Endothelial cell of umbilical vein (primary cell): ENCODE results near the gene TIGD1. TPM values are rescaled to one million over a fixed set of nuclear protein-coding genes. Genes with fewer than 3 reads are reported as not detected.

Source experiments
- BruUV-seq: library from RNA; stranded (reverse); fragments of 400-500 nt; replicated peaks from 2 replicates; lab custom pipeline; 2021; lab: Mats Ljungman, UMichigan
- CTCF ChIA-PET: fragments of 300-600, 350-600 bp; sonication (Branson Sonifier 250); formaldehyde crosslinking; loops from one replicate; lab custom pipeline; 2021; ENCODE audit warnings: antibody characterized with exemption, inconsistent platforms; lab: Charles Lee
- POLR2A ChIA-PET: fragments of 300-600, 350-600 bp; sonication (Branson Sonifier 250); formaldehyde crosslinking; loops from one replicate; lab custom pipeline; 2021; ENCODE audit warnings: antibody characterized with exemption, inconsistent platforms; lab: Charles Lee
- DNase-seq: peaks from one replicate; pipeline ENCODE4 v3.0.0-alpha.2; 2011; ENCODE audit warnings: low read depth, low spot score
- FAIRE-seq: peaks from 2 replicates; lab custom pipeline; 2011; peaks lifted over from hg19 to GRCh38; lab: Jason Lieb, UNC
- H2AFZ ChIP-seq: 2 replicates; pipeline ENCODE4 v1.6.0; 2012; ENCODE audit warnings: low read depth, low read length, control low read depth, inconsistent platforms
- H3K27ac ChIP-seq: 2 replicates; pipeline ENCODE4 v1.5.1; 2011; ENCODE audit warnings: low read depth, mild to moderate bottlenecking, control low read depth, low read length, moderate library complexity; ENCODE audit not compliant: insufficient read depth
- H3K27me3 ChIP-seq, 2 experiments: 2 replicates each; pipeline versions ENCODE4 v1.6.0 to v1.6.1; 2011; ENCODE audit warnings: low read length in 2 of 2, mixed read lengths in 1 of 2; ENCODE audit not compliant: control insufficient read depth in 2 of 2, insufficient read depth in 2 of 2
- H3K36me3 ChIP-seq, 2 experiments: 2 replicates in 1 of 2; 3 replicates in 1 of 2; pipeline ENCODE4 v1.5.1; 2011; ENCODE audit warnings: low read length in 2 of 2, mild to moderate bottlenecking in 1 of 2, moderate library complexity in 1 of 2; ENCODE audit not compliant: control insufficient read depth in 2 of 2, insufficient read depth in 2 of 2; ENCODE audit errors: extremely low read depth in 1 of 2
- H3K4me1 ChIP-seq: 3 replicates; pipeline ENCODE4 v1.5.1; 2011; ENCODE audit warnings: mild to moderate bottlenecking, low read length; ENCODE audit not compliant: control insufficient read depth, insufficient read depth; ENCODE audit errors: extremely low read depth
- H3K4me2 ChIP-seq: 2 replicates; pipeline ENCODE4 v1.6.1; 2011; ENCODE audit warnings: low read length, control low read depth, mixed read lengths; ENCODE audit not compliant: insufficient read depth
- H3K4me3 ChIP-seq, 3 experiments: fragments of 200-600 bp in 1 of 3; sonication (generic), shearing (Covaris generic) in 1 of 3; replicated peaks in 1 of 3; 2 replicates each; pipeline ENCODE4 v1.5.1; 2011 to 2016; ENCODE audit warnings: control low read depth in 3 of 3, low read length in 3 of 3, mild to moderate bottlenecking in 2 of 3, inconsistent platforms in 1 of 3, low read depth in 1 of 3, moderate library complexity in 1 of 3; ENCODE audit not compliant: insufficient read depth in 1 of 3
- H3K79me2 ChIP-seq: 2 replicates; pipeline ENCODE4 v1.6.0; 2012; ENCODE audit warnings: low read length, inconsistent platforms; ENCODE audit not compliant: control insufficient read depth, insufficient read depth
- H3K9ac ChIP-seq: replicated peaks from 2 replicates; pipeline ENCODE3; 2011; ENCODE audit warnings: low read length, control low read depth; ENCODE audit not compliant: insufficient read depth; ENCODE audit errors: extremely low read depth
- H3K9me1 ChIP-seq: replicated peaks from 3 replicates; pipeline ENCODE4 v1.6.0; 2011; ENCODE audit warnings: mild to moderate bottlenecking, low read length; ENCODE audit not compliant: control insufficient read depth, insufficient read depth; ENCODE audit errors: extremely low read depth
- H3K9me3 ChIP-seq: replicated peaks from 2 replicates; pipeline ENCODE4 v1.5.1; 2012; ENCODE audit warnings: low read length, inconsistent platforms; ENCODE audit not compliant: control insufficient read depth, insufficient read depth
- H4K20me1 ChIP-seq: replicated peaks from 2 replicates; pipeline ENCODE3; 2011; ENCODE audit warnings: mild to moderate bottlenecking, low read length; ENCODE audit not compliant: control insufficient read depth, insufficient read depth; ENCODE audit errors: extremely low read depth
- EZH2 ChIP-seq: IDR thresholded peaks from 2 replicates; pipeline ENCODE4 v1.6.1; 2012; ENCODE audit warnings: borderline replicate concordance, low read depth, mild to moderate bottlenecking, moderate library complexity, low read length, inconsistent platforms; ENCODE audit not compliant: severe bottlenecking
- FOS ChIP-seq: IDR thresholded peaks from 2 replicates; pipeline ENCODE4 v1.6.1; 2011; ENCODE audit warnings: mild to moderate bottlenecking, low read length, moderate library complexity, borderline replicate concordance; ENCODE audit not compliant: insufficient read depth
- GATA2 ChIP-seq: IDR thresholded peaks from 2 replicates; pipeline ENCODE4 v1.7.0; 2011; ENCODE audit warnings: low read depth, mild to moderate bottlenecking, moderate library complexity, mixed read lengths, low read length; ENCODE audit not compliant: insufficient read length, insufficient read depth
- JUN ChIP-seq: IDR thresholded peaks from 2 replicates; pipeline ENCODE4 v1.6.1; 2011; ENCODE audit warnings: borderline replicate concordance, low read depth; ENCODE audit not compliant: insufficient read length, insufficient read depth
- MAX ChIP-seq: IDR thresholded peaks from 2 replicates; pipeline ENCODE4 v1.6.1; 2011; ENCODE audit not compliant: insufficient read depth, insufficient read length
- MYC ChIP-seq: IDR thresholded peaks from one replicate; pipeline ENCODE4 v1.6.1; 2011; ENCODE audit warnings: mild to moderate bottlenecking, low read depth, low read length
- POLR2A ChIP-seq: IDR thresholded peaks from 2 replicates; pipeline ENCODE4 v1.6.1; 2012; ENCODE audit warnings: low read depth, mild to moderate bottlenecking, control low read depth, low read length
- POLR2AphosphoS5 ChIP-seq: IDR thresholded peaks from 2 replicates; pipeline ENCODE4 v1.6.1; 2012; ENCODE audit warnings: low read depth, mild to moderate bottlenecking, control low read depth, low read length, moderate library complexity; ENCODE audit not compliant: insufficient read depth
- dilution Hi-C: fragments of 300-500 bp; cut with MboI; formaldehyde crosslinking; loops from one replicate; pipeline ENCODE4 v1.15.0; 2019; ENCODE audit warnings: low sequenced_read_pairs; ENCODE audit not compliant: extremely low pct_ligation_motif_present
- intact Hi-C: fragments of 100-400 bp; cut with micrococcal nuclease; formaldehyde crosslinking; loops from one replicate; pipeline ENCODE4 v1.10.0; 2022
- polyA plus RNA-seq, 4 experiments: library from polyadenylated mRNA; depleted of rRNA in 3 of 4; stranded (reverse) in 3 of 4; unstranded in 1 of 4; fragments of >200 nt; gene quantifications; 2 replicates each; pipeline versions ENCODE4 v1.2.1 to v1.2.3, GENCODE V29; 2011 to 2012; ENCODE audit warnings: missing spikeins in 1 of 4
- total RNA-seq: library from RNA; stranded (reverse); gene quantifications from 2 replicates; pipeline ENCODE4 v1.2.3, GENCODE V29; 2021
- TF ChIP-seq, protein P1 (sequence below), 2 donors: IDR thresholded peaks; 1 replicate in 1 of 2; 2 replicates in 1 of 2; pipeline ENCODE4 v1.5.1; 2011; ENCODE audit warnings: low read length in 2 of 2, mild to moderate bottlenecking in 2 of 2, moderate library complexity in 2 of 2, control low read depth in 1 of 2, inconsistent platforms in 1 of 2, low read depth in 1 of 2; ENCODE audit not compliant: insufficient read depth in 1 of 2; ENCODE audit errors: extremely low read depth in 1 of 2

TIGD1 gene
- total and polyA plus RNA-seq, 2 donors (not counting 3 experiments of a cell fraction or from before 2014, with no cell fraction given): 1.6 to 3.3 TPM

- no TSS peak for BruUV-seq
- H3K9me3 ChIP-seq: no peaks in the 10 kb centered on the region
- dilution Hi-C loops: no loop called here
- H3K27ac ChIP-seq: no peak overlapping the region
- no peak overlapping the region for H3K9ac ChIP-seq
- no peak for DNase-seq
- FAIRE-seq: no peak
- no peak overlapping the region for H3K4me2 ChIP-seq
- no peaks in the 10 kb centered on the region for H3K9me1 ChIP-seq
- TF ChIP-seq POLR2AphosphoS5: no peak
- TF ChIP-seq MYC: no peak
- TF ChIP-seq GATA2: no peak
- no peak for TF ChIP-seq MAX
- TF ChIP-seq EZH2: no peak
- TF ChIP-seq, protein P1, sequence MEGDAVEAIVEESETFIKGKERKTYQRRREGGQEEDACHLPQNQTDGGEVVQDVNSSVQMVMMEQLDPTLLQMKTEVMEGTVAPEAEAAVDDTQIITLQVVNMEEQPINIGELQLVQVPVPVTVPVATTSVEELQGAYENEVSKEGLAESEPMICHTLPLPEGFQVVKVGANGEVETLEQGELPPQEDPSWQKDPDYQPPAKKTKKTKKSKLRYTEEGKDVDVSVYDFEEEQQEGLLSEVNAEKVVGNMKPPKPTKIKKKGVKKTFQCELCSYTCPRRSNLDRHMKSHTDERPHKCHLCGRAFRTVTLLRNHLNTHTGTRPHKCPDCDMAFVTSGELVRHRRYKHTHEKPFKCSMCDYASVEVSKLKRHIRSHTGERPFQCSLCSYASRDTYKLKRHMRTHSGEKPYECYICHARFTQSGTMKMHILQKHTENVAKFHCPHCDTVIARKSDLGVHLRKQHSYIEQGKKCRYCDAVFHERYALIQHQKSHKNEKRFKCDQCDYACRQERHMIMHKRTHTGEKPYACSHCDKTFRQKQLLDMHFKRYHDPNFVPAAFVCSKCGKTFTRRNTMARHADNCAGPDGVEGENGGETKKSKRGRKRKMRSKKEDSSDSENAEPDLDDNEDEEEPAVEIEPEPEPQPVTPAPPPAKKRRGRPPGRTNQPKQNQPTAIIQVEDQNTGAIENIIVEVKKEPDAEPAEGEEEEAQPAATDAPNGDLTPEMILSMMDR (IDR thresholded peaks at IDR 0.05; ENCODE audit: extremely low read depth in 1 of 2, insufficient read depth in 1 of 2, low read depth in 1 of 2, low read length in 2 of 2): no peak
- no peak for TF ChIP-seq JUN
- TF ChIP-seq FOS: no peak
- no peak for TF ChIP-seq POLR2A
- H3K36me3 ChIP-seq: no peaks in the 10 kb centered on the region
- no peak overlapping the region for H2AFZ ChIP-seq
- peaks cover 7% of the 10 kb centered on the region for H3K4me1 ChIP-seq
- H3K27me3 ChIP-seq: no peaks in the 10 kb centered on the region
- intact Hi-C loops: no loop called here
- CTCF ChIA-PET: no interaction called here
- H3K79me2 ChIP-seq: no peaks in the 10 kb centered on the region
- POLR2A ChIA-PET: no interaction called here
- H4K20me1 ChIP-seq: no peaks in the 10 kb centered on the region
- no peak overlapping the region for H3K4me3 ChIP-seq
Observed at GRCh38 chr2:232588031-232588430, 37.7 kb upstream of the TIGD1 start.
